PC-9 (cell line): ENCODE measurements around the gene CCT6A. TPM values are rescaled to one million over a fixed set of nuclear protein-coding genes. Genes with fewer than 3 reads are reported as not detected.
"Not testable (repeated sequence)": the region's sequence is repeated elsewhere in the genome, so short reads cannot be mapped to it uniquely, and the experiment has no call there.

Experiments used
- BruUV-seq: library from RNA; stranded (reverse); fragments of 400-500 nt; replicated peaks from 2 replicates; lab custom pipeline; 2021; lab: Mats Ljungman, UMichigan
- CTCF ChIA-PET: fragments of 300-600 bp; sonication (Branson Sonifier 250); formaldehyde crosslinking; loops from one replicate; lab custom pipeline; 2022; ENCODE audit warnings: antibody characterized with exemption; lab: Charles Lee
- POLR2A ChIA-PET: fragments of 300-600 bp; sonication (Branson Sonifier 250); formaldehyde crosslinking; loops from one replicate; lab custom pipeline; 2022; ENCODE audit warnings: antibody characterized with exemption; ENCODE audit not compliant: unreplicated experiment; lab: Charles Lee
- DNase-seq, 2 experiments: peaks; one replicate each; pipeline versions ENCODE4 v3.0.0 to v3.0.0-alpha.2; 2015 to 2022; ENCODE audit warnings: mixed read lengths in 1 of 2
- H2AFZ ChIP-seq: fragments of 200-600 bp; sonication (generic); 2 replicates; pipeline ENCODE4 v1.8.1; 2017; ENCODE audit warnings: antibody characterized with exemption
- H3F3A ChIP-seq: fragments of 200-600 bp; sonication (generic); 2 replicates; pipeline ENCODE4 v1.8.1; 2017; ENCODE audit warnings: antibody characterized with exemption, mild to moderate bottlenecking, low read depth; ENCODE audit not compliant: insufficient read depth
- H3K27ac ChIP-seq: fragments of 200-600 bp; sonication (generic); 2 replicates; pipeline ENCODE4 v1.6.1; 2016; ENCODE audit warnings: mixed run types
- H3K27me3 ChIP-seq: fragments of 200-600 bp; sonication (generic); 2 replicates; pipeline ENCODE4 v1.6.1; 2016; ENCODE audit warnings: low read depth, mixed run types; ENCODE audit not compliant: insufficient read depth
- H3K36me3 ChIP-seq: fragments of 200-600 bp; sonication (generic); 2 replicates; pipeline ENCODE4 v1.6.1; 2016; ENCODE audit warnings: low read depth, mixed run types
- H3K4me1 ChIP-seq: fragments of 200-600 bp; sonication (generic); replicated peaks from 2 replicates; pipeline ENCODE4 v1.6.1; 2016; ENCODE audit warnings: mixed run types; ENCODE audit not compliant: insufficient read depth
- H3K4me2 ChIP-seq: fragments of 200-600 bp; sonication (generic); 2 replicates; pipeline ENCODE4 v1.6.1; 2017; ENCODE audit warnings: mixed run types
- H3K4me3 ChIP-seq: fragments of 200-600 bp; sonication (generic); 2 replicates; pipeline ENCODE4 v1.6.1; 2016; ENCODE audit warnings: mixed run types
- H3K79me2 ChIP-seq: fragments of 200-600 bp; sonication (generic); 2 replicates; pipeline ENCODE4 v1.6.1; 2017; ENCODE audit warnings: low read depth, mixed run types
- H3K9me2 ChIP-seq: fragments of 200-600 bp; sonication (generic); 2 replicates; pipeline ENCODE4 v1.8.1; 2017; ENCODE audit warnings: mild to moderate bottlenecking; ENCODE audit not compliant: insufficient read depth
- H3K9me3 ChIP-seq: fragments of 200-600 bp; sonication (generic); 2 replicates; pipeline ENCODE4 v1.8.1; 2016; ENCODE audit warnings: low read depth; ENCODE audit not compliant: insufficient read depth
- H4K20me1 ChIP-seq: fragments of 200-600 bp; sonication (generic); 2 replicates; pipeline ENCODE4 v1.8.1; 2017; ENCODE audit not compliant: insufficient read depth
- EZH2 ChIP-seq: fragments of 200-600 bp; sonication (generic); IDR thresholded peaks from 2 replicates; pipeline ENCODE4 v1.8.0; 2017; ENCODE audit warnings: antibody characterized with exemption, low read depth
- intact Hi-C: fragments of 100-400 bp; cut with micrococcal nuclease; formaldehyde crosslinking; loops from one replicate; pipeline ENCODE4 v1.10.0; 2022; ENCODE audit not compliant: unreplicated experiment
- total RNA-seq: library from RNA; stranded (reverse); gene quantifications from 2 replicates; pipeline ENCODE4 v1.2.3, GENCODE V29; 2021
- TF ChIP-seq, protein P1 (sequence below): fragments of 200-600 bp; sonication (generic); conservative IDR thresholded peaks from 2 replicates; pipeline ENCODE4 v1.6.1; 2017; ENCODE audit warnings: mixed run types, antibody characterized with exemption, mild to moderate bottlenecking, moderate library complexity

Gene CCT6A
- total RNA-seq, 1 experiment from 2014 or later, result 323 TPM

GRCh38 chr7:56063500-56063881 is 11.9 kb downstream of the CCT6A start:
- no peaks in the 10 kb centered on the region for H3K27me3 ChIP-seq
- H3K9me3 ChIP-seq, result no peaks in the 10 kb centered on the region
- TF ChIP-seq, protein P1, sequence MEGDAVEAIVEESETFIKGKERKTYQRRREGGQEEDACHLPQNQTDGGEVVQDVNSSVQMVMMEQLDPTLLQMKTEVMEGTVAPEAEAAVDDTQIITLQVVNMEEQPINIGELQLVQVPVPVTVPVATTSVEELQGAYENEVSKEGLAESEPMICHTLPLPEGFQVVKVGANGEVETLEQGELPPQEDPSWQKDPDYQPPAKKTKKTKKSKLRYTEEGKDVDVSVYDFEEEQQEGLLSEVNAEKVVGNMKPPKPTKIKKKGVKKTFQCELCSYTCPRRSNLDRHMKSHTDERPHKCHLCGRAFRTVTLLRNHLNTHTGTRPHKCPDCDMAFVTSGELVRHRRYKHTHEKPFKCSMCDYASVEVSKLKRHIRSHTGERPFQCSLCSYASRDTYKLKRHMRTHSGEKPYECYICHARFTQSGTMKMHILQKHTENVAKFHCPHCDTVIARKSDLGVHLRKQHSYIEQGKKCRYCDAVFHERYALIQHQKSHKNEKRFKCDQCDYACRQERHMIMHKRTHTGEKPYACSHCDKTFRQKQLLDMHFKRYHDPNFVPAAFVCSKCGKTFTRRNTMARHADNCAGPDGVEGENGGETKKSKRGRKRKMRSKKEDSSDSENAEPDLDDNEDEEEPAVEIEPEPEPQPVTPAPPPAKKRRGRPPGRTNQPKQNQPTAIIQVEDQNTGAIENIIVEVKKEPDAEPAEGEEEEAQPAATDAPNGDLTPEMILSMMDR, result no peak
- TF ChIP-seq EZH2, result no peak
- H3K9me2 ChIP-seq, result no peaks in the 10 kb centered on the region
- peaks cover 53% of the 10 kb centered on the region for H3K36me3 ChIP-seq
- peak overlapping the region; percentile 80 for H3K4me2 ChIP-seq
- peaks cover 43% of the 10 kb centered on the region for H4K20me1 ChIP-seq
- peak overlapping the region; percentile 69 for H3K4me3 ChIP-seq
- H2AFZ ChIP-seq, result peak overlapping the region; percentile 96; the same call in 1 of the 2 replicates
- no peak for DNase-seq
- intact Hi-C loops, result loop anchor here (5.0 kb wide), 2 partner anchors 44 to 506 kb away; partner anchors contain the start of gene CHCHD2
- peaks cover 73% of the 10 kb centered on the region for H3F3A ChIP-seq
- CTCF ChIA-PET, result interaction anchor here (1.1 kb wide), 1 partner anchor 12 kb away, joined by 3 read pairs; the partner anchor contains the start of genes CCT6A and PSPH
- H3K79me2 ChIP-seq, result peaks cover 52% of the 10 kb centered on the region
- POLR2A ChIA-PET, result interaction anchor here (5.7 kb wide), 1 partner anchor 12 kb away, joined by 63 read pairs; the partner anchor contains the start of genes CCT6A and PSPH
- peaks cover 63% of the 10 kb centered on the region for H3K4me1 ChIP-seq
- H3K27ac ChIP-seq, result peak overlapping the region; percentile 71
- no TSS peak for BruUV-seq

- H3K36me3 ChIP-seq, result peaks cover 55% of the 10 kb centered on the region
- H3K9me3 ChIP-seq, result no peaks in the 10 kb centered on the region
- DNase-seq, result peak; percentile 90 to 97
- H3K9me2 ChIP-seq, result no peaks in the 10 kb centered on the region
- CTCF ChIA-PET, result interaction anchor here (0.6 to 0.8 kb wide), 2 partner anchors 42 to 100 kb away, joined by 8 to 10 read pairs; partner anchors contain the start of gene CHCHD2
- H3F3A ChIP-seq, result peaks cover 71% of the 10 kb centered on the region
- peaks cover 43% of the 10 kb centered on the region for H4K20me1 ChIP-seq
- POLR2A ChIA-PET, result interaction anchor here (0.5 to 5.7 kb wide), 5 partner anchors 13 to 100 kb away, joined by 3 to 63 read pairs (median 11); partner anchors contain the start of genes CCT6A, NIPSNAP2 and PSPH
- peaks cover 58% of the 10 kb centered on the region for H3K4me1 ChIP-seq
- H3K27me3 ChIP-seq, result no peaks in the 10 kb centered on the region
- intact Hi-C loops, result loop anchor here (1.0 to 5.0 kb wide), 3 partner anchors 13 to 507 kb away; partner anchors contain the start of genes CCT6A, CHCHD2 and PSPH
- TF ChIP-seq, protein P1, result peak; percentile 49; the same call in 1 of the 2 replicates
- TF ChIP-seq EZH2, result no peak
- peaks cover 52% of the 10 kb centered on the region for H3K79me2 ChIP-seq
- peak within 1 kb of the TSS; percentile 96 for H2AFZ ChIP-seq
- BruUV-seq, result TSS peak; percentile 7
- H3K27ac ChIP-seq, result peak within 1 kb of the TSS; percentile 71
- H3K4me2 ChIP-seq, result peak within 1 kb of the TSS; percentile 80
- H3K4me3 ChIP-seq, result peak within 1 kb of the TSS; percentile 69
Measured at GRCh38 chr7:56063882-56064625, 12.5 kb downstream of the CCT6A start, which contains the start of gene SUMF2. Gene SUMF2 (plus strand): TSS chr7:56064286. CDS start chr7:56064312, 26 bp downstream.

- peaks cover 61% of the 10 kb centered on the region for H3F3A ChIP-seq
- CTCF ChIA-PET, intact Hi-C loops, BruUV-seq, DNase-seq, H3K27me3 ChIP-seq, H3K27ac ChIP-seq, H3K4me2 ChIP-seq, H3K9me2 ChIP-seq, H2AFZ ChIP-seq, H3K4me3 ChIP-seq, H3K9me3 ChIP-seq: not testable (repeated sequence)
- H3K4me1 ChIP-seq, result peaks cover 35% of the 10 kb centered on the region
- peaks cover 52% of the 10 kb centered on the region for H3K36me3 ChIP-seq
- POLR2A ChIA-PET, result interaction anchor here (5.7 kb wide), 1 partner anchor 15 kb away, joined by 63 read pairs; the partner anchor contains the start of genes CCT6A and PSPH
- H4K20me1 ChIP-seq, result peaks cover 35% of the 10 kb centered on the region
- peaks cover 40% of the 10 kb centered on the region for H3K79me2 ChIP-seq
Measured at GRCh38 chr7:56066376-56066775, 14.8 kb downstream of the CCT6A start.
